T follicular helper cell (primary cell): ENCODE results near the gene MNAT1.
"Not testable (repeated sequence)": the region's sequence is repeated elsewhere in the genome, so short reads cannot be mapped to it uniquely, and the experiment has no call there.

Source experiments
- DNase-seq: peaks from one replicate; pipeline ENCODE4 v3.0.0-alpha.2; 2020; ENCODE audit warnings: low read depth

The MNAT1 gene

DNA sequence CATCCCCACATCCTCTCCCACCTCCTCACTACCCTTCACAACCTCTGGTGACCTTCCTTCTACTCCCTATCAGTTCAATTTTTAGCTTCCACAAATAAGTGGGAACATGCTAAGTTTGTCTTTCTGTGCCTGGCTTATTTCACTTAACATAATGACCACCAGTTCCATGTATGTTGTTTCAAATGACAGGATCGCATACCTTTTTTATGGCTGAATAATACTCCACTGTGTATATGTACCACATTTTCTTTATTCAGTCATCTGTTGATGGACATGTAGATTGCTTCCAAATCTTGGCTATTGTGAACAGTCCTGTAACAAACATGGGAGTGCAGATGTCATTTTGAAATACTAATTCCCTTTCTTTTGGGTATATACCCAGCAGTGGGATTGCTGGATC, 147.7 kb downstream of the MNAT1 start:
- no peak for DNase-seq

DNA sequence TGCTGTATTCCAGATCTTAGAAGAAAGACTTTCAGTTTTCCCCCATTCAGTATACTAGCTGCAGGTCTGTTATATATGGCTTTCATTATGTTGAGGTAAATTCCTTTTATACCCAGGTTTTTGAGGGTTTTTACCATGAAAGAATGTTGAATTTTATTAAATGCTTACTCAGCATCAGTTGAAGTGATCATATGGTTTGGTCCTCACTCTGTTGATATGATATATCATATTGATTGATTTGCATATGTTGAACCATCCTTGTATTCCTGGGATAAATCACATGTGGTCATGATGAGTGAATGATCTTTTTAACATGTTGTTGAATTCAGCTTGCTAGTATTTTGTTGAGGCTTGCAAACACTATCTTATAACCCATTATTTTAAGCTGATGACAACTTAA, 149.6 kb downstream of the MNAT1 start:
- no peak for DNase-seq

DNA sequence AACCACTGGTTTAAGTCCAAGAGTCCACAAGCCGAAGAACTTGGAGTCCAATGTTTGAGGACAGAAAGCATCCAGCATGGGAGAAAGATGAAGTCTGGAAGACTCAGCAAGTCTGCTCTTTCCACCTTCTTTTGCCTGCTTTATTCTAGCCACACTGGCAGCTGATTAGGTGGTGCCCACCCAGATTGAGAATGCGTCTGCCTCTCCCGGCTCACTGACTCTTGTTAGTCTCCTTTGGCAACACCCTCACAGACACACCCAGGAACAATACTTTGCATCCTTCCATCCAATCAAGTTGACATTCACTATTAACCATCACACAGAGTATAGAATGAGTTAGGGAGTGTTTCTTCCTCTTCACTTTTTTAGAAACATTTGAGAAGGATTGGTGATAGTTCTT, 156.1 kb downstream of the MNAT1 start:
- not testable (repeated sequence) for DNase-seq

DNA sequence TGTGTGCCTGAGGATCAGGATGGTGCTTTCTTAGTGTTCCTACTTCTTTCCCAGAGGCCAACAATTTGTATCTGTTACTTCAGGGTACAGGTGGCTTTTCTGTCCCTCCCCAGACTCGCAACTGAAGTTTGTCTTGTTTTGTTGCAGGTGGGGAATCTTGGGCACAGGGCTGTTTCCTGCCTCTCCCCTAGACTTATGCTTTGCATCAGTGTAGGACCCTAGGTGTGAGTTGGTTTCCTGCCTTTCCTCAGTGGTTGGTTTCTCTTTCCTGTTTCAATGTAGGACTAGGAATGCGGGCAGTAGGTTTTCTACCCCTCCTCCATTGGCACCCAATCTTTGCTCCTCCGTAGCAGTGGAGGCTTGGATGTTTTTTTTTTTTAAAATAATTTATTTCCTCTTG, 159.3 kb downstream of the MNAT1 start:
- no peak for DNase-seq

DNA sequence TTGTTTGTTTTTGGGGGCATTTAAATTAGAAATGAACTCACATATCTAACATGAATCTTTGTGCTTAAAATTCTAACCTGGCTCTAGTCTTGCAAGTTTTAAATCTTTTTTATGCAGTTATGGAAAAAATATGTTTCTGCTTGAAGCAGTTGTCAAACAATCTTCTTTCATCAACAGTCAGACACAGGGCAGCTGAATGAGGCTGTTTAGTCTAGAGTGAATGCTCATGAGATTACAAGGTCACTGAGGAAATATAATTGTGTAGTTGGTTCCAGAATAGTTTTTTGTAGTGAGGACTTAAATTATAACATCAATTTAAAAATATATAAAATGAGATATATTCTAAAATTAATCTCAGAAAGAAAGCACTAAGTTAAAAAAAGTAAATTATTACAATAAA, 169.8 kb downstream of the MNAT1 start:
- DNase-seq: no peak

DNA sequence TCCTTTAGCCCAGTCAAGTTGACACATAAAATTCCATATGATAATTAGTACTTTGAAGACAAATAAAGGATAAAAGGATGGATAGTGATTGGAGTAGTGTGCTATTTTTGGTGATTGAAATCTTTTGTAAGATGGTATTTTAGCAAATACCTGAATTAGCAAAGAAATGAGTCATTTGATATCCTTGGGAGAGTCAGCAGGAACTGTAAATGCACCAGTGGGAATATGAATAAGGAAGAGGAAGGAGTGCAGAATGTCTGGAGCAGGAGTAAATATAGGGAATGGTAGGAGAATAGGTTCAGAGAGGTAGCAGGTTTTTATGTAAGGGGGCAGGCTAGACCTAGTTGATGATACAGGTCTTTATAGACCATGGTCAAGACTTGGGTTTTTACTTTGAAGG, 171.4 kb downstream of the MNAT1 start:
- no peak for DNase-seq

DNA sequence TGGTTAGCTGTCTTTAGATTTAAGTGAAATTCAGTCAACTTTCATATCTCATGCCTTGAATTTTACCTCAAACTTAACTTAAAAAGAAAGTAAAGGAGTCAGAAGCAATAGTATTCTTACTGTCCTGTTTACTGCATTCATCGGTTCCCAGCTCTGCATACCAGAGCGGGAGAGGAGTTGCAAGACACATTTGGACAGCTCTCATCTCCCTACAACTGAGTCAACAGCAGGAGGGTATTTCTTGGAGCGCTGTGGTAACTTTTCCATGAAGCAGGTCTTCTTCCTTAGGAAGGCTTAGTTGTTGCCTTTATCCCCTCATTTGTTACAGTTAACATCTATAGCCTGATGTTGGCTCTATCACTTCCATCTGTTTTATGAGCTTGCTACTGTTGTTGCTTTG, 181.2 kb downstream of the MNAT1 start:
- DNase-seq: no peak

DNA sequence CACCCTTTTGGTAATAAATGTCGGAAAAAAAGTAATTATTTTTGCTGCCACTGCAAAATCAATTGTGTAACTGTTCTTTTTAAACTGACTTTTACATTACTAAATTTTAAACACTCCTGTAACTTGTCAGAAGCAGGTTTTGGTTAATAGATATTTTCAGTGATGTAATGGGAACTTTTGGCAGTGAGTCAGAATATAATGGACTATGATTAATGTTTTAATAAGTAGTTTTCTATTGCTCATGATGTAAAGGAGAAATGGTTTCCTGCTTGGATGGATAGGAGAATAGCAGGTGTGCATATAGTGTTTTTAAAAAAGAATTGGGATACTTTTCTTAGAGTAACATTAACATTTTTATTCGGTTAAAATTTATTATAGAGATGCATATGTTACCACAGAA, 187.5 kb downstream of the MNAT1 start:
- DNase-seq: no peak

DNA sequence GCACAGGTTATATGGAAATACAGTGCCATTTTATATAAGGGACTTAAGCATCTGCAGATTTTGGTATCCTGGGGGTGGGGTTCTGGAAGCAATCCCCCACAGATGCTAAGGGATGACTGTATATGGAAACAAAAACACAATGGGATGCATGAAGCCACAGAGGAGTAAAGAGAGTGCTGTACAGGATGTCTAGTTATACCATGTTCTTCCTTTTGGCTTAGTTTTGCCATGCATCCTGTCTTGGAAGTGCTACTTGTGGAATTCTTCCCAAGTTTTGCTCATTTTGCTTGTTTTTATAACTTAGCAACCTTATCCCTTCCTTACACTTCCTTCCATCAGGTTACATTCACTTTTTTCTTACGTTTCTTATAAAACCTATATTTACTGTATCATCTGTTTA, 190.7 kb downstream of the MNAT1 start:
- no peak for DNase-seq

DNA sequence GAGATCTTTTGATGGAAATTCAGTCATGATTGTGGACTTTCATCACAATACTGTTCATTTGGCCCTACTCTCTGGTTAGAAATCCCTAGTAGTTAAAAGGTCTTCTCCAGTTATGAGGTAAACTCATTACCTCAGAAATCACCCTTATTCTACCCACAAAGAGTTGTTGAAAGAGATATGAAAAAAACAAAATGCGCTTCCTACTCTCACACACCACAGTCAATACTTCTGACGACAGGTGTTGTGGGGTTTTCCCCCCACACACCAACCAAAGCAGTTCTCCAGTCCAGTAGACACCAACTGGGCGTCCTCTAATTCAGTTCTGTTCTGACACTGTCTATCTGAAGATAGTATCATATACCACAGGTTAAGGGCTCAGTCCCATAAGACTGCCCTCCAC, 191.4 kb downstream of the MNAT1 start:
- DNase-seq: no peak

DNA sequence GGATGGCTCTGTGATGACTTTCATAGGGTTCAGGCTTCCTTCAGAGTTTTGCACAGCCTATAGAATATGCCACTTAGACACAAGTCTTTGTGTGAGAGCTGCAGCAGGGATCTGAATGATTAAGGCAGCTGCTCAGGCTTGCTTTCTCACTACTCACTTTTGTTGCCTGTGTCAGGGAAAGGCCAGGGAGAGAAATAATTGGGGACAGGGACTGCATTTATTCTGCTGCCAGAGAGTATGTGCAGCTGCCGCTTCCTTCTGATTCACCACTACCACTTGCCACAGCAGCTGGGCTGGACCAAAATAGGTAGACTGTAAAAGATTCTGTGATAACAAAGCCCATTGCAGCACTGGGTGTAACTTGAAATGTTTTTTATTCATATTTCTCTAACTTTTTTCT, 196.7 kb downstream of the MNAT1 start:
- DNase-seq: no peak

DNA sequence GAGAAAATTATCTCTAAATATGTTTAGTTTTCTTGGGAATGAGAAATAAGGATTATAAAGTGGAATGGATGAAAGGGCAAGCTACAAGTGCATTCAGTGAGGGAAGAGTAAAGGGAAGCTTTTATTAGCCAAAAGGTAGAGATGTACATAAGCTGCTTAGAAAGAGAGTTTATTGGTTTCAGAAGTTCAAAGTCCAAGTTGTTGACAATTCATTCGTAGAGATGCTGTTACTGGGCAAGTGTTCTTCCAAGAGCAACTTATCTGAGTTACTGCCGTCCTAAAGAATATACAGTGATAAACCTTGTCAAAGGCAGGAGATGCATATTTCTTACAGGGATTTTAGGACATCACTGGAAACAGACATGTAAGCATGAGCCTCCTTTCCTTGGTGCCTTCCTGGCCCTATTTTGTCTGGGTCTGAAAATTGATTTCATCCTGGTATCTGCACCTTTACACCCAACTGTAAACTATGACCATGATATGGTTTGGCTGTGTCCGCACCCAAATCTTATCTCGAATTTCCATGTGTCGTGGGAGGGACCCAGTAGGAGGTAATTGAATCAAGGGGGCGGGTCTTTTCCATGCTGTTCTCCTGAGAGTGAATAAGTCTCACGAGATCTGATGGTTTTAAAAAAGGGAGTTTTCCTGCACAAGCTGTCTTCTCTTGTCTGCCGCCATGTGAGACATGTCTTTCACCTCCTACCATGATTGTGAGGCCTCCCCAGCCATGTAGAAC, 199.5 kb downstream of the MNAT1 start:
- DNase-seq: no peak

DNA sequence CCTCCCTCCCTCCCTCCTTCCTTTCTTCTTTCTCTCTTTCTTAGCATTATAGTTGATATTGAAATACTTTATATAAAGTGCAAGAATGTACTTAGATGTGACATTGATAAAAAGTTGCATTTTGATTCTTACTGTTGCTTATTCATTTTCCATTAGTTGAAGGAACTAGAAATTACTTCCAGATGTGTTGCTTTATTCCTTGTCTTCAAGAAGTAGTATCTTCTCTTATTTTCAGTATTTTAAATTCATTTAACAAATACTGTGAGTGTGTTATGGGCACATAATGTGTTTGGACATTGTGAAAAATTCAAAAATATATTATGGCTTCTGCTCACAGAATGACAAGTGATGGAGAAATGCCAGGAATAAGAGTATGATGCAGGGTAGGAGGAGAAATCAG, 200.8 kb downstream of the MNAT1 start:
- no peak for DNase-seq

DNA sequence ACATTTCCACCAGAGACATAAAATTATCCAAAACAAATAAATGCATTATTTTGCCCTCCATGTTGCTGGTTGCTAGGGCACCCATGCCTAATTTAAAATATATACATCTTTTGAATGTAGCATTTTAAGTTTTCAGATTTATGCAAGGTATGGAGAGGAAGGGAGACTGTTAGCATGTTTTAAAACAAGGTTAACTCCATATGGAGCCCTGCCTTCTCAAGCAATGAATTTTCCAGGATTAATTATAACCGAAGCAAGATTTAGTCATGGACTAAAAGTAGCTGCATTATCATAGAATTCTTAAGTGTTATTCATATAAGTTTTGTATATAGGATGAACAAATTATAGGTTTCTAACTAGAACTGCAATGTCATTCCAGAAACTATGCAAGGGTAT, 209.1 kb downstream of the MNAT1 start:
- DNase-seq: no peak

DNA sequence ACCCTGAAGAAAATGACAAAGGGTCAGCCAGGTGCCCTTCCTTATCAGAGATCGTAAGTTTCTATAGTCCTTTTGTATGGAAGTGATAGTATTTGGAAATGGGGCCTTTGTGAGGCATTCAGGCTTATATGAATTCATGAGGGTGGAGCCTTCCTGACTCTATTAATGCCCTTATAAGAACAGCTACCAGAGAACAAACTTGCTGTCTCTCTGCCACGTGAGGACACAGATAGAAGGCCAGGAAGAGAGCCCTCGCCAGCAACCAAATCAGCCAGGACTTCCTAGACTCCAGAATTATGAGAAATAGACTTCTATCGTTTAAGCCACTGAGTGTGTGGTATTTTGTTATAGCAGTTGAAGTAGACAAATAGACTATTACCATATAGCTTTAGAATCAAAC, 209.6 kb downstream of the MNAT1 start:
- DNase-seq: no peak

DNA sequence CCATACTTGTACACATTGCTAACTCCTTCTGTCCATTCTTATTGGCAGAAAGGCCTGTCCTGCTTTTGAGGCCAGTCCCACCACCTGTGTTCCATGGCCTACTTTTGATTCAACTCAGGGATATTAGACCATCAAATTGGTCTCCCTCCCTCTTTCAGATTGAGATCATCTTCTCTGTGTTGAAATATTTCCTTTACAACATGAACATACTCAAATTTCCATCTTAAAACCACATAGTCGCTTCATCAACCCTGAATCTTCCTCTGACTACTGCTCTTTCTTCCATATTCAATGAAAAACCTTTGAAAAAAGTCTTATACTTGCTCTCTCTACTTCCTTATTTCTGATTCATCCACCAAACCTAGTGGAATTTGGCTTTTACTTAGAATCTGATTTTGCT, 211.4 kb downstream of the MNAT1 start:
- no peak for DNase-seq

DNA sequence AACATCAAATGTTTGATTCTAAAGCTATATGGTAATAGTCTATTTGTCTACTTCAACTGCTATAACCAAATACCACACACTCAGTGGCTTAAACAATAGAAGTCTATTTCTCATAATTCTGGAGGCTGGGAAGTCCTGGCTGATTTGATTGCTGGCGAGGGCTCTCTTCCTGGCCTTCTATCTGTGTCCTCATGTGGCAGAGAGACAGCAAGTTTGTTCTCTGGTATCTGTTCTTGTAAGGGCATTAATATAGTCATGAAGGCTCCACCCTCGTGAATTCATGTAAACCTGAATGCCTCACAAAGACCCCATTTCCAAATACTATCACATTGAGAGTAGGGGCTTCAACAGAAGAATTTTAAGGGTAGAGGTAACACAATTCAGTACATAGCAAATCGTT, 212.2 kb downstream of the MNAT1 start:
- no peak for DNase-seq

DNA sequence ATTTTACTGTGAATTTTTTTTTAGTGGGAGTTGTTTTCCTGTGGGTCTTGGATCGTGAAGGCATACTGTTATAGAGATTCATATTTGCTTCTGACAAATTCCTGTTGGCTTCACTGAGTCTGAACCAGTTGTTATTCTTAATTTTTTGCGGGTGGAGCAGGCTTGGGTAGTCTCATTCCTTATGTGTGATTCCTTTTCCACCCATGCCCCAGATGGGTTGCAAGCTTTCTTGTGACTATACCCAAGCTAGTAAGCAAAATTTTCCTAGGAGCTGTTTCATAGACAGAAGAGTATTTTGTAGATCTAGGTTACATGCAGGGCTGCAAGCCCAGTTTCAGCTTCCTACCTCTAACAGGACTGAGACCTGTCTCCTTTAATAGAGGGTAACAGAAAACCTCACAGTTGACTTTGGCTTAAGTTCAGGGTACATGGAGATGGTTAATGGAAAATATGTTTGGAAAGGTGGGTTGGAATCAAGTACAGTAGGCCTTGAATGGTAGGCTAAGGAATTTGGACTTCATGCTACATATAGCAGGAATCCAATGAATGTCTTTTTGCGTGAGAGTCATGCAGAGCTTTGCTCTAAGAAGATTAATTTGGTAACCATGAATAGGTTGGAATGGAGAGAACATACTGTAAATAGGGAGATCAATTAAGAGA, 217.3 kb downstream of the MNAT1 start:
- no peak for DNase-seq

DNA sequence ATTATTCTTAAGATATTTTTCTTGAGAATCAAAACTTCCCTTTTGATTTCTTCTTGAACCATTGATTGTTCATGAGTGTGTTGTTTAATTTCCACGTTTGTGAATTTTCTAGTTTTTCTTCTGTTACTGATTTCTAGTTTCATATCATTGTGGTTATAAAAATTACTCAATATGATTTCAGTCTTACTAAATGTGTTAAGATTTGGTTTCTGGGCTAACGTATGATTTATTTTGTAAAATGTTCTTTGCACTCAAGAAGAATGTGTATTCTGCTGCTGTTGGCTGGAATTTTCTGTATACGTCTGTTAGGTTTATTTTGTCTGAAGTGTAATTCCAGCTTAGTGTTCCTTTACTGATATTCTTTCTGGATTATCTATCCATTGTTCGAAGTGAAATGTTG, 221.6 kb downstream of the MNAT1 start:
- no peak for DNase-seq

DNA sequence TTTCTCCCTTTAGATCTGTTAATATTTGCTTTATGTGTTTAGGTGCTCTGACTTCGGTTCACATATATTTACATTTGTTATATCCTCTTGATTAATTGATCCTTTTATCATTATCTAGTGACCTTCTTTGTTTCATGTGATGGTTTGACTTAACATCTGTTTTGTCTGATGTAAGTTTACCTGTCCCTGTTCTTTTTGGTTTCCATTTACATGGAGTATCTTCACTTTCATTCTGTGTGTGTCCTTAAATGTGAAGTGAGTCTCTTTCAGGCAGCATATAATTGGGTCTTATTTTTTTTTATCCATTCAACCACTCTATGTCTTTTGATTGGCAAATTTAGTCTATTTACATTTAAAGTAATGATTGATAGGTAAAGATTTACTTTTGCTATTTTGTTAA, 222.1 kb downstream of the MNAT1 start:
- no peak for DNase-seq

DNA sequence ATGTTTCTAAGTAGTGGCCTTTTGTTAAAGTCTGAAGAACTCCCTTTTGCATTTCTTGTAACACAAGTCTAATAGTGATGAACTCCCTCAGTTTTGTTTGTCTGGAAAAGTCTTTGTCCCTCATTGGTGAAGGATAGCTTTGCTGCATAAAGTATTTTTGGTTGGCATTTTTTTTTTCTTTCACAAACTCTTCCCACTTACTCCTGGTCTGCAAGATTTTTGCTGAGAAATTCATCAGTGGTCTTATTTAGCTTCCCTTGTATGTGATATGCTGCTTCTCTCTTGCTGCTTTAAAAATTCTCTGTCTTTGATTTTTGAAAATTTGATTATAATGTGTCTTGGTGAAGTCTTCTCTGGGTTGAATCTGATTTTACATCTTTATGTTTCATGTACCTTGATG, 223.6 kb downstream of the MNAT1 start:
- no peak for DNase-seq

DNA sequence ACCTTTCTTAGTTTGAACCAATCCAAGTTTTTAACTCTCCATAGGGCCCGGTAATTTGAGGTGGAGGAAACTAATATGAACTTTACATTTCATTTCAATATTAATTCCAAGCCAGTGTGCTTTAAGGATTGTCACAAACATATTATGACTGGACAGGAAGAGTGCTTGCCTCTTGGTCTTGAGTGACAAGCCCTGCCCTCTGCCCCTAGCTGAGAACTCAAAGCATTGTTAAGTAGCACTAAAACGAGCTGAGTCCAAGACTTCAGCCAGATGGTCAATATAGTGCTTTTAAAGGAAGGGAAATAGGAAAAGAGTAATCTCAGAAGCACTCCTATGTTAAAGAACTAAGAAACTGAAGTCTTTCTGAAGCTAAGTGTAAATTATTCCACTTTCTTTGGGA, 229.2 kb downstream of the MNAT1 start:
- no peak for DNase-seq

DNA sequence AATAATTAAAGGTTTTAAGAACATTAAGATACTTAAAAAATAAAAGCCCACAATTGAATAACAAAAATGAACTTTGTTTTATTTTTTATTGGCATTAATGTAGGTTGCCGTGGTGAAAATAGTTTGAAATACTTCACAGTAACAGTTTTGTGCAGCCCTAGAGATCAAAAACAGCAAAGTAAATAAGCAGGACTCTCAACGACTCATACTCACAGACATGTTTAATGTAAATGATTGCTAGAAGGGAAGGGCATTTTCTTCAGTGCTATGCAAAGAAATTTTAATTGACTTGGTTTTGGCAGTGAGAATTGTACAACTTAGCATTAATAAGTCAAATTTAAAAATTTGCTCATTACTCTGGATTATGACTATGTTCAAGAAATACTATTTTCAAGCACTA, 230.3 kb downstream of the MNAT1 start:
- no peak for DNase-seq

DNA sequence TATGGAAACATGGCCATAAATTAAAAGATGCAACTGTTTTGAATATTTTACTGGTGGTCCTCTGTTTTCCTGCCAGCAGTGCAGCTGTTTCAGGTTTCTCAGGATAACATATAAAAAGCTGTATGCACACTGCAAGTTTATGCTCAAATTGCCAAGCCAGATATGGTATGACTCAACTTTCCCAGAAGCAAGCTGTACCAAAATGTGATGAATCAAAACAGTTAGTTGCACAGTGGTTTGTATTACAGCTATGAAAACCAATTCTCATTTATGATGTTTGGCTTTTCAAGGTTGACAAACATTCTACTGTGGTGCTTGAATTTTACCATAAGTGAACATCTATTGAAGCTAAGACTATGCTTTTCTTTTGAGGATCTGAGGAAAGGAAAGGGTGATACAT, 230.8 kb downstream of the MNAT1 start:
- no peak for DNase-seq
